Tibial artery (tissue), 4 donors: ENCODE data around the gene ITPR3.
A peak's percentile ranks its signal among the peaks of the same experiment; 100 is the strongest.
"Not testable (repeated sequence)": the region's sequence is repeated elsewhere in the genome, so short reads cannot be mapped to it uniquely, and the experiment has no call there.

ENCODE experiments used
- DNase-seq, 2 donors: peaks; one replicate each; pipeline ENCODE4 v3.0.0-alpha.2; 2019
- H3K27ac ChIP-seq, 2 donors: fragments of 200-600 bp; sonication (generic) in 1 of 2; 1 replicate in 1 of 2; 2 replicates in 1 of 2; pipeline ENCODE4 v1.5.1; 2018 to 2019; ENCODE audit warnings: mild to moderate bottlenecking in 1 of 2
- H3K27me3 ChIP-seq, 2 donors: fragments of 200-600 bp; sonication (generic) in 1 of 2; one replicate each; pipeline versions ENCODE4 v1.5.1 to v1.6.0; 2016 to 2019
- H3K36me3 ChIP-seq, 3 donors: fragments of 200-600 bp; sonication (generic) in 2 of 3; one replicate each; pipeline ENCODE4 v1.5.1; 2016 to 2019; ENCODE audit warnings: mild to moderate bottlenecking in 2 of 3
- H3K4me1 ChIP-seq, 4 donors: fragments of 200-600 bp; sonication (generic) in 2 of 4; 1 replicate in 3 of 4; 2 replicates in 1 of 4; pipeline ENCODE4 v1.5.1; 2016 to 2019
- H3K4me3 ChIP-seq, 2 donors: fragments of 200-600 bp; sonication (generic) in 1 of 2; 1 replicate in 1 of 2; 2 replicates in 1 of 2; pipeline ENCODE4 v1.5.1; 2018 to 2019; ENCODE audit warnings: mild to moderate bottlenecking in 2 of 2
- H3K9me3 ChIP-seq, 3 donors: fragments of 200-600 bp; sonication (generic) in 1 of 3; one replicate each; pipeline ENCODE4 v1.5.1; 2016 to 2019
- intact Hi-C: fragments of 100-400 bp; cut with DNase I; formaldehyde crosslinking; loops from one replicate; pipeline ENCODE4 v1.15.0; 2023; ENCODE audit warnings: low total_unique reads
- TF ChIP-seq, protein P1 (sequence below), 2 experiments: fragments of 200-600 bp in 1 of 2; fragments of 450-650 bp in 1 of 2; IDR thresholded peaks; one replicate each; pipeline ENCODE4 v1.5.1; 2017 to 2019; ENCODE audit warnings: antibody characterized with exemption in 2 of 2, mild to moderate bottlenecking in 1 of 2, moderate library complexity in 1 of 2

The ITPR3 gene

GRCh38 chr6:33623895-33624381, 2.8 kb downstream of the ITPR3 start:
- no peak overlapping the region for H3K4me3 ChIP-seq
- H3K27me3 ChIP-seq = peaks cover 0 to 29% of the 10 kb centered on the region in 2 donors
- H3K9me3 ChIP-seq = no peaks in the 10 kb centered on the region
- no peak overlapping the region for H3K27ac ChIP-seq
- H3K36me3 ChIP-seq = no peaks in the 10 kb centered on the region
- DNase-seq = no peak
- H3K4me1 ChIP-seq = peaks cover 0 to 35% (median 24%) of the 10 kb centered on the region in 4 donors
- TF ChIP-seq, protein P1, sequence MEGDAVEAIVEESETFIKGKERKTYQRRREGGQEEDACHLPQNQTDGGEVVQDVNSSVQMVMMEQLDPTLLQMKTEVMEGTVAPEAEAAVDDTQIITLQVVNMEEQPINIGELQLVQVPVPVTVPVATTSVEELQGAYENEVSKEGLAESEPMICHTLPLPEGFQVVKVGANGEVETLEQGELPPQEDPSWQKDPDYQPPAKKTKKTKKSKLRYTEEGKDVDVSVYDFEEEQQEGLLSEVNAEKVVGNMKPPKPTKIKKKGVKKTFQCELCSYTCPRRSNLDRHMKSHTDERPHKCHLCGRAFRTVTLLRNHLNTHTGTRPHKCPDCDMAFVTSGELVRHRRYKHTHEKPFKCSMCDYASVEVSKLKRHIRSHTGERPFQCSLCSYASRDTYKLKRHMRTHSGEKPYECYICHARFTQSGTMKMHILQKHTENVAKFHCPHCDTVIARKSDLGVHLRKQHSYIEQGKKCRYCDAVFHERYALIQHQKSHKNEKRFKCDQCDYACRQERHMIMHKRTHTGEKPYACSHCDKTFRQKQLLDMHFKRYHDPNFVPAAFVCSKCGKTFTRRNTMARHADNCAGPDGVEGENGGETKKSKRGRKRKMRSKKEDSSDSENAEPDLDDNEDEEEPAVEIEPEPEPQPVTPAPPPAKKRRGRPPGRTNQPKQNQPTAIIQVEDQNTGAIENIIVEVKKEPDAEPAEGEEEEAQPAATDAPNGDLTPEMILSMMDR (IDR thresholded peaks at IDR 0.05) = no peak
- intact Hi-C loops = no loop called here

- intact Hi-C loops = no loop called here
- Histone ChIP-seq H3K4me1 (peaks cover 0 to 35% (median 19%) of the 10 kb centered on the region in 4 donors), H3K27me3 (peaks cover 0 to 29% of the 10 kb centered on the region in 2 donors), H3K36me3 (no peaks in the 10 kb centered on the region), H3K27ac (no peak overlapping the region), H3K4me3 (no peak overlapping the region), H3K9me3 (no peaks in the 10 kb centered on the region)
- DNase-seq = peak in 1 of 2 donors; percentile 27
- TF ChIP-seq, protein P1 (IDR thresholded peaks at IDR 0.05) = no peak
These were observed 3.7 kb downstream of the ITPR3 start for GRCh38 chr6:33624856-33625255.

- Histone ChIP-seq H3K27me3 (peaks cover 0 to 13% of the 10 kb centered on the region in 2 donors), H3K4me1 (peaks cover 0 to 11% (median 4%) of the 10 kb centered on the region in 4 donors), H3K27ac (no peak overlapping the region), H3K4me3 (no peak overlapping the region), H3K36me3 (no peaks in the 10 kb centered on the region), H3K9me3 (no peaks in the 10 kb centered on the region)
- intact Hi-C loops = no loop called here
- TF ChIP-seq, protein P1 (IDR thresholded peaks at IDR 0.05) = no peak
- DNase-seq = peak in 1 of 2 donors; percentile 38
These were observed 6.8 kb downstream of the ITPR3 start for GRCh38 chr6:33627876-33628275.

GRCh38 chr6:33628401-33628964, 7.4 kb downstream of the ITPR3 start:
- Histone ChIP-seq H3K36me3 (no peaks in the 10 kb centered on the region), H3K27ac (no peak overlapping the region), H3K4me1 (peaks cover 0 to 15% (median 9%) of the 10 kb centered on the region in 4 donors), H3K4me3 (no peak overlapping the region), H3K27me3 (peaks cover 0 to 13% of the 10 kb centered on the region in 2 donors), H3K9me3 (no peaks in the 10 kb centered on the region)
- intact Hi-C loops = no loop called here
- DNase-seq = peak in 1 of 2 donors; percentile 38
- TF ChIP-seq, protein P1 (IDR thresholded peaks at IDR 0.05) = no peak

DNA sequence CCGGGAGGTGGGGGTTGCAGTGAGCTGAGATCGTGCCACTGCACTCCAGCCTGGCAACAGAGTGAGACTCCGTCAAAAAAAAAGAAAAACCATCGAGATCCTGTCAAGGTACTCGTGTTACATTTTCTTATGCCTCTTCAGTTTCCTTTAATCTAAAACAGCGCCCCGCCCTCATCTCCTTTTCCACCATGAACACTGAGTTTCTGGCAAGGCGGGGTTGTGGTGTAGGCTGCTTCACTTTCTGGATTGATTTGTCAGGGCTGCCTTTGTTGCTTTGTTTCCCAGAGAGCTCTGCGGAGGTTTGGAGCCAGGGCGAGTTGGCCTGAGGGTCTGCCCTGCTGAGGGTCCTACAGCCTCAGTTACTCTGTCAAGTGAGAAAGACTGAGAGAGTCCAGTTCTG, 8.9 kb downstream of the ITPR3 start:
- H3K27me3 ChIP-seq = peaks cover 0 to 7% of the 10 kb centered on the region in 2 donors
- DNase-seq = peak in 1 of 2 donors; percentile 21
- intact Hi-C loops = no loop called here
- H3K4me3 ChIP-seq = no peak overlapping the region
- H3K36me3 ChIP-seq = no peaks in the 10 kb centered on the region
- H3K9me3 ChIP-seq = no peaks in the 10 kb centered on the region
- TF ChIP-seq, protein P1 (IDR thresholded peaks at IDR 0.05) = no peak
- peaks cover 0 to 27% (median 20%) of the 10 kb centered on the region in 4 donors for H3K4me1 ChIP-seq
- H3K27ac ChIP-seq = no peak overlapping the region

- H3K27ac ChIP-seq, intact Hi-C loops, H3K4me3 ChIP-seq, H3K36me3 ChIP-seq, H3K9me3 ChIP-seq, DNase-seq, H3K27me3 ChIP-seq: not testable (repeated sequence)
- H3K4me1 ChIP-seq = peaks cover 0 to 28% (median 20%) of the 10 kb centered on the region in 4 donors
These were observed 10.4 kb downstream of the ITPR3 start for GRCh38 chr6:33631521-33631920.
